ENCODE measurements around the gene ARNT2. TPM values are rescaled to one million over a fixed set of nuclear protein-coding genes. Genes with fewer than 3 reads are reported as not detected.

Gene ARNT2
- total RNA-seq, 1 experiment from 2014 or later = 16.8 TPM

DNA sequence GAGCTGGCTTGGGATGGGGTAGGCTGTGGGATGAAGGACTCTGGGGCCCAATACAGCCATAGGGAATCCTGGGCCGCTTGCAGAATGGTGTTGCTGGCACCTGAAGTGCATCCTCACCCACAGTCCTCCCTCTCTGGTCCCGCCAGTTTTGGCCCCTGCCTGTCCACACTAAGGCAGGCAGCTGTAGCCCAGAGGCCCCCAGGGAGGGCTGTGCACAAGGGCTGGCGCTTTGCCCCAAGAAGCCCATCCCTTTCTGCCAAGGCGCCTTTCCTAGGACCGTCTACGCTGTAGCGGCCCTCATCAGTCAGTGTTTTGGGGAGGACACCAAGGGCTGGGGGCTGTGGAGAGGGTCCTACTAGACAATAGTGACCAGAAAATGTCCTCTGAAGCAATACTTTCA, 174.7 kb downstream of the ARNT2 start:
- Histone ChIP-seq H3K27ac (ENCODE audit: low read length) (no peak overlapping the region), H3K9me3 (ENCODE audit: control insufficient read depth, insufficient read depth, low read depth, low read length) (no peaks in the 10 kb centered on the region), H3K4me3 (ENCODE audit: low read depth in 2 of 2, low read length in 2 of 2) (no peak overlapping the region), H3K36me3 (ENCODE audit: control insufficient read depth, insufficient read depth, low read length) (no peaks in the 10 kb centered on the region), H3K4me1 (ENCODE audit: control insufficient read depth, insufficient read depth, low read length) (no peaks in the 10 kb centered on the region), H3K27me3 (ENCODE audit: control insufficient read depth, insufficient read depth, low read length) (no peaks in the 10 kb centered on the region)
- intact Hi-C loops (cut with micrococcal nuclease; ENCODE audit: unreplicated experiment) (no loop called here), in situ Hi-C loops (cut with HindIII; ENCODE audit: low pct_unique_long_range_greater_than_20kb, low sequenced_read_pairs) (no loop called here)
- DNase-seq (ENCODE audit: low read depth, low spot score) = no peak
- TF ChIP-seq POLR2AphosphoS5 (IDR thresholded peaks at IDR 0.05; ENCODE audit: low read depth, low read length) (no peak), TCF7L2 (IDR thresholded peaks at IDR 0.05; ENCODE audit: low read depth, low read length) (no peak), SIN3A (IDR thresholded peaks at IDR 0.05; ENCODE audit: borderline replicate concordance, insufficient read depth, low read depth, low read length) (no peak)
- TF ChIP-seq, protein P1, sequence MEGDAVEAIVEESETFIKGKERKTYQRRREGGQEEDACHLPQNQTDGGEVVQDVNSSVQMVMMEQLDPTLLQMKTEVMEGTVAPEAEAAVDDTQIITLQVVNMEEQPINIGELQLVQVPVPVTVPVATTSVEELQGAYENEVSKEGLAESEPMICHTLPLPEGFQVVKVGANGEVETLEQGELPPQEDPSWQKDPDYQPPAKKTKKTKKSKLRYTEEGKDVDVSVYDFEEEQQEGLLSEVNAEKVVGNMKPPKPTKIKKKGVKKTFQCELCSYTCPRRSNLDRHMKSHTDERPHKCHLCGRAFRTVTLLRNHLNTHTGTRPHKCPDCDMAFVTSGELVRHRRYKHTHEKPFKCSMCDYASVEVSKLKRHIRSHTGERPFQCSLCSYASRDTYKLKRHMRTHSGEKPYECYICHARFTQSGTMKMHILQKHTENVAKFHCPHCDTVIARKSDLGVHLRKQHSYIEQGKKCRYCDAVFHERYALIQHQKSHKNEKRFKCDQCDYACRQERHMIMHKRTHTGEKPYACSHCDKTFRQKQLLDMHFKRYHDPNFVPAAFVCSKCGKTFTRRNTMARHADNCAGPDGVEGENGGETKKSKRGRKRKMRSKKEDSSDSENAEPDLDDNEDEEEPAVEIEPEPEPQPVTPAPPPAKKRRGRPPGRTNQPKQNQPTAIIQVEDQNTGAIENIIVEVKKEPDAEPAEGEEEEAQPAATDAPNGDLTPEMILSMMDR (IDR thresholded peaks at IDR 0.05) = no peak
- TF ChIP-seq, protein P2, sequence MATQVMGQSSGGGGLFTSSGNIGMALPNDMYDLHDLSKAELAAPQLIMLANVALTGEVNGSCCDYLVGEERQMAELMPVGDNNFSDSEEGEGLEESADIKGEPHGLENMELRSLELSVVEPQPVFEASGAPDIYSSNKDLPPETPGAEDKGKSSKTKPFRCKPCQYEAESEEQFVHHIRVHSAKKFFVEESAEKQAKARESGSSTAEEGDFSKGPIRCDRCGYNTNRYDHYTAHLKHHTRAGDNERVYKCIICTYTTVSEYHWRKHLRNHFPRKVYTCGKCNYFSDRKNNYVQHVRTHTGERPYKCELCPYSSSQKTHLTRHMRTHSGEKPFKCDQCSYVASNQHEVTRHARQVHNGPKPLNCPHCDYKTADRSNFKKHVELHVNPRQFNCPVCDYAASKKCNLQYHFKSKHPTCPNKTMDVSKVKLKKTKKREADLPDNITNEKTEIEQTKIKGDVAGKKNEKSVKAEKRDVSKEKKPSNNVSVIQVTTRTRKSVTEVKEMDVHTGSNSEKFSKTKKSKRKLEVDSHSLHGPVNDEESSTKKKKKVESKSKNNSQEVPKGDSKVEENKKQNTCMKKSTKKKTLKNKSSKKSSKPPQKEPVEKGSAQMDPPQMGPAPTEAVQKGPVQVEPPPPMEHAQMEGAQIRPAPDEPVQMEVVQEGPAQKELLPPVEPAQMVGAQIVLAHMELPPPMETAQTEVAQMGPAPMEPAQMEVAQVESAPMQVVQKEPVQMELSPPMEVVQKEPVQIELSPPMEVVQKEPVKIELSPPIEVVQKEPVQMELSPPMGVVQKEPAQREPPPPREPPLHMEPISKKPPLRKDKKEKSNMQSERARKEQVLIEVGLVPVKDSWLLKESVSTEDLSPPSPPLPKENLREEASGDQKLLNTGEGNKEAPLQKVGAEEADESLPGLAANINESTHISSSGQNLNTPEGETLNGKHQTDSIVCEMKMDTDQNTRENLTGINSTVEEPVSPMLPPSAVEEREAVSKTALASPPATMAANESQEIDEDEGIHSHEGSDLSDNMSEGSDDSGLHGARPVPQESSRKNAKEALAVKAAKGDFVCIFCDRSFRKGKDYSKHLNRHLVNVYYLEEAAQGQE (IDR thresholded peaks at IDR 0.05; ENCODE audit: insufficient read depth in 1 of 2, low read depth in 2 of 2, low read length in 1 of 2) = no peak
- no TSS peak for BruUV-seq (replicated peaks)
- POLR2A ChIA-PET = no interaction called here
- ATAC-seq = no peak
- CTCF ChIA-PET = no interaction called here

DNA sequence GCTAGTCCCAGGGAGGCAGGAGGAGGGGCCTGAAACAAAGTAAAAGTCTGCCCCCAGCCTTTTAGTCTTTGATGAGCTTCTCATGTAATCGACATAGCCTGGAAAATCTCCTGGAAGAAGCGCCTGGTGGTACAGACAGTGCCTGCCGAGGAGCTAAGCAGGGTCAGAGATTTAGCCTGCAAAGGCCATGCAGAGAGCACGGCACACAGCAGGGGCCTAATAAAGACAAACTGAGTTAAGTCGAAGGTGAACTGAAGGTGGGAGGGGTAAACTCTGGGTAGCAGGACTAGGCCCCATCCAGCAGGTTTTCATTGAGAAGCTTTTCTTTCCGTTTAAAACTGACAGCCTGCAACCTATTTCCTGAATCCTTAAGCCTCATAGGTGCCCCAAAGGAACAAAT, 175.4 kb downstream of the ARNT2 start:
- CTCF ChIA-PET = no interaction called here
- H3K4me1 ChIP-seq (ENCODE audit: control insufficient read depth, insufficient read depth, low read length) = no peaks in the 10 kb centered on the region
- intact Hi-C loops (cut with micrococcal nuclease; ENCODE audit: unreplicated experiment) (no loop called here), in situ Hi-C loops (cut with HindIII; ENCODE audit: low pct_unique_long_range_greater_than_20kb, low sequenced_read_pairs) (no loop called here)
- no peaks in the 10 kb centered on the region for H3K27me3 ChIP-seq (ENCODE audit: control insufficient read depth, insufficient read depth, low read length)
- TF ChIP-seq TCF7L2 (IDR thresholded peaks at IDR 0.05; ENCODE audit: low read depth, low read length) (no peak), POLR2AphosphoS5 (IDR thresholded peaks at IDR 0.05; ENCODE audit: low read depth, low read length) (no peak), SIN3A (IDR thresholded peaks at IDR 0.05; ENCODE audit: borderline replicate concordance, insufficient read depth, low read depth, low read length) (no peak)
- TF ChIP-seq, protein P1 (IDR thresholded peaks at IDR 0.05) = no peak
- POLR2A ChIA-PET = interaction anchor here (0.6 kb wide), 1 partner anchor 161 kb away, joined by 3 read pairs; no protein-coding TSS in a partner anchor
- no peaks in the 10 kb centered on the region for H3K9me3 ChIP-seq (ENCODE audit: control insufficient read depth, insufficient read depth, low read depth, low read length)
- no peak overlapping the region for H3K4me3 ChIP-seq (ENCODE audit: low read depth in 2 of 2, low read length in 2 of 2)
- no TSS peak for BruUV-seq (replicated peaks)
- no peak for DNase-seq (ENCODE audit: low read depth, low spot score)
- no peak for ATAC-seq
- no peak overlapping the region for H3K27ac ChIP-seq (ENCODE audit: low read length)
- no peaks in the 10 kb centered on the region for H3K36me3 ChIP-seq (ENCODE audit: control insufficient read depth, insufficient read depth, low read length)
